Kidney capillary endothelial cell (primary cell): ENCODE measurements around the gene VWA2.

ENCODE experiments used
- DNase-seq: peaks from one replicate; pipeline ENCODE4 v3.0.0-alpha.2; 2018; ENCODE audit warnings: low spot score

Gene VWA2, protein sequence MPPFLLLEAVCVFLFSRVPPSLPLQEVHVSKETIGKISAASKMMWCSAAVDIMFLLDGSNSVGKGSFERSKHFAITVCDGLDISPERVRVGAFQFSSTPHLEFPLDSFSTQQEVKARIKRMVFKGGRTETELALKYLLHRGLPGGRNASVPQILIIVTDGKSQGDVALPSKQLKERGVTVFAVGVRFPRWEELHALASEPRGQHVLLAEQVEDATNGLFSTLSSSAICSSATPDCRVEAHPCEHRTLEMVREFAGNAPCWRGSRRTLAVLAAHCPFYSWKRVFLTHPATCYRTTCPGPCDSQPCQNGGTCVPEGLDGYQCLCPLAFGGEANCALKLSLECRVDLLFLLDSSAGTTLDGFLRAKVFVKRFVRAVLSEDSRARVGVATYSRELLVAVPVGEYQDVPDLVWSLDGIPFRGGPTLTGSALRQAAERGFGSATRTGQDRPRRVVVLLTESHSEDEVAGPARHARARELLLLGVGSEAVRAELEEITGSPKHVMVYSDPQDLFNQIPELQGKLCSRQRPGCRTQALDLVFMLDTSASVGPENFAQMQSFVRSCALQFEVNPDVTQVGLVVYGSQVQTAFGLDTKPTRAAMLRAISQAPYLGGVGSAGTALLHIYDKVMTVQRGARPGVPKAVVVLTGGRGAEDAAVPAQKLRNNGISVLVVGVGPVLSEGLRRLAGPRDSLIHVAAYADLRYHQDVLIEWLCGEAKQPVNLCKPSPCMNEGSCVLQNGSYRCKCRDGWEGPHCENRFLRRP

GRCh38 chr10:114239117-114239993 is at the start of gene VWA2:
Gene VWA2 (plus strand): TSS chr10:114239254. CDS start chr10:114248714, 9,460 bp downstream.
- DNase-seq = no peak

- no peak for DNase-seq
Observed at GRCh38 chr10:114189700-114190099, 49.4 kb upstream of the VWA2 start.

DNA sequence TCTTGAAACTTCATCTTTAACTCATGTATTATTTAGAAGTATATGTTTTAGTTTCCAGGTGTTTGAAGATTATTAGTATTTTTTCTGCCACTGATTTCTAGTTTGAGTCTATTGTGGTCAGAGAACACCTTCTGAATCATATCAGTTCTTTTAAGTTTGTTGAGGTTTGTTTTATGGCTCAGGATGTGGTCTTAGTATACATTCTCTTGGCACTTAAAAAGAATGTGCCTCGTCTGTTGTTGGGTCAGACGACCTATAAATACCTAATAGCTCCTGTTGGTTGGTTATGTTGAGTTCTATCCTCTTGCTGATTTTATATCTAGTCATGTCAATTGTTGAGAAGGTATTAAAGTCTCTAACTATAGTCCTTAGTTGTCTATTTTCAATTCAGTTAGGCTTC is 44.0 kb upstream of the VWA2 start:
- DNase-seq = no peak

DNA sequence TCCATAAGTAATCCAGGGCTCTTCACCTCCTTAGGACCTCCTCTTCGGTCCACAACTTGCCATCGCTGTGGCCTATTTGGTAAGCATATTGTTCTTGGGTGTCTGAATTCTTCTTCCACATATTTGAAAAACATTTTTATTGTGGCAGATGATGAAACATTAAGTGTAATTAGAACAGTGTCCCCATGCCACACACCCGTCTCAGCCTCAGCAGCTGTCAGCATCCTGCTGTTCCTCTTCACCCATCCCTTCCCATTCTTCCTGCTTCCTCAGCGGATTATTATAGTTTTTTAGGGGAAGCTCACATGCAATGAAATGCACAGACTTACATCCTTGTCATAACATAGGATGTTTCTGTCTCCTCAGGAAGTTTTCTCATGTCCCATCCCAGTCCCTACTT is 39.8 kb upstream of the VWA2 start:
- no peak for DNase-seq

GRCh38 chr10:114202812-114203211 is 36.2 kb upstream of the VWA2 start:
- DNase-seq = no peak

- DNase-seq = no peak
Observed at GRCh38 chr10:114206902-114207301, 32.2 kb upstream of the VWA2 start.

- DNase-seq = no peak
Observed at GRCh38 chr10:114207349-114207748, 31.7 kb upstream of the VWA2 start.

GRCh38 chr10:114208351-114208750 is 30.7 kb upstream of the VWA2 start:
- DNase-seq = no peak

DNA sequence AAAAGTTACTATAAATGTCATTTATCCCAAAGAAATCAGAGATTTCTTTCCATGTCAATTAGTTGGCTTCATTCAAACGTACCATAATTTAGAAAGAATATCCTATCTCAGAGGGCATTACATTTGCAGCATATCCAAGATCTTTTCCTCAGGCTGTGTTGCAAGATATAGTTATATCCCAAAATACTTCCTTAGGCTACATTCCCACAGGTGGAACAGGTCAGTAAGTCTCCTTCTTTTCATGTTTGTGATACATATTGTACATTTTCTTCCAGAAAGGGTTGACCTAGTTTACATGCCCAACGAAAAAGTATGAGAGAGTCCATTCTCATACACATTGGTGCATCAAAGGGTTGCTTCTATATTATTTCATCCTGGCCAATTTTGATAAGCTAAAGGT is 26.9 kb upstream of the VWA2 start:
- no peak for DNase-seq

DNA sequence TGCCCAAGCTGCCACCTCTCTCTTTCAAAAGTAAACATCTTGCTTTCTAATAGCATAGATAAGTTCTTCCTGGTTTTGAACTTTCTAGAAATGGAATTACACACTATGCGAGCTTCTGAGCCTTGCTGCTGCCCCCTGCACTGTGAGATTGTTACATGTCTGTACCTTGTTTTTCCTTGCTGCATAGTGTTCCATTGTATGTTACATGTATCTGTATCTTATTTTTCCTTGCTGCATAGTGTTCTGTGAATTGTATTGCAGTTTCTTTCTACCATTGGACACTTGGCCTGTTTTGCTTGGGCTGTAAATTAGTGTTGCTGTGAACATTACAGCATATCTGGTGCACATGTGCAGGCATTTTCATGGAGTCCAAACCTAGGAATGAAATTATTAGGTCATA is 24.0 kb upstream of the VWA2 start:
- DNase-seq = no peak

- DNase-seq = no peak
Observed at GRCh38 chr10:114220281-114220680, 18.8 kb upstream of the VWA2 start.

DNA sequence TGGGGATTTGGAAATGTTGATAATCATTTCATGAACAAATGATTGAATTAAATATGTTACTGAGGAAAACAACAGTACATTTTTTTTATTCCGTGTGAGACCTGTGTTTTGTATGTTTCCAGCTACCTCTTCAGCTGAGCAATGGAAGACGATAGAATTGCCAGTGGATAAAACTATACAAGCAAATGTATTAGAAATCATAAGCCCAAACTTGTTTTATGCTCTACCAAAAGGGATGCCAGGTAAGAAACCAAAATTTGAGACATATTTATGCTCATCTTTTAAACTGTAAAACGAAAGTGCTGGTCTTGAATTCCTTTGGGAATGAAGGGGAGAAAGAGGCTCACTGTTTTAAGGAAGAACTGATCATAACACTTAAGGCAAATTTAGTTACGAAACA is 17.8 kb upstream of the VWA2 start:
- no peak for DNase-seq

- DNase-seq = no peak
Observed at GRCh38 chr10:114223066-114223465, 16.0 kb upstream of the VWA2 start.

DNA sequence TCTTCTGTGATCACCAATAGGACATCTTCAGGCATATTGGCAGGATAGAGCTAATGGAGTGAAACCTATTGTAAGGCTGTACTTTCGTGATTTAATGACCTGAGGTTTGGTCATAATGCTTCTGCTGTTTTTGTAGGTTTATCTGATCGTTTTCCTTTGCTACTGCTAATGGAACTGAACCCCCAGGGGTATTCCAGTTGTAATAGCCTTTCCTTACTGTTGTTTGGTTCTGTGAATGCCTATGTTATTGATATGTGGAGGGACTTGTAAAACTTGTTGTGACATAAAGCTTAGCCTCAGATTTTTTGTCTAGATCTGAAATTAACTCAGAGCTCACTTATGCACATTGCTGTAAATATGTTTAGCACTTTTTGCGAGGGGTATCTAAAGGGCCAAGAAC is 10.9 kb upstream of the VWA2 start:
- DNase-seq = no peak

DNA sequence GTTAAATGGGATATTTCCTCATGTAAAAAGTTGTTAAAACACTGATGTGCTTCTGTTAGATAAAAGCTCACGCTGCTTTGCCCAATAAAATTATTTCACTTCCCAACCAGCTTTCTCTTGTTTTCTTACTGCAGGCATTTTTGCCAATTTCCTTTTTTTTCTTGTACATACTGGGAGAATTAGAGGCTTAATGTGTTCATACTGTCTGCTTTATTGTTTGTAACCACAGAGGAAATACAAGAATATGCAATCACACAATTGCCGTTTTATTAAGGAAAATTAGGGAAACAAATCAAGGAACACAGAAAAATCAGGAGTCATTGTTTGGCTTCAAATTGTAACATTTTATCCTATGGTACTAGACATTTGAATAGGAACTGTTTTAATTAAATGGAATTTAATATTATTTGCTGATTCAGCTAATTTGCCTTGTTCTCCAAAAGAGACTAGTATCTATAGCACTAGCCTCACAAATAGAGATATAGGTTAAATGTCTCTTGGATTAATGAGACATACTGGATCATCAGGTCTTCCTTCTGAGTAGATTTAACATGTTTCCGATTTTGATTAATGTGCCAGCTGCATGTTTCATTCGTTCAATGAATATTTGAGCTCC is 6.4 kb upstream of the VWA2 start:
- no peak for DNase-seq

DNA sequence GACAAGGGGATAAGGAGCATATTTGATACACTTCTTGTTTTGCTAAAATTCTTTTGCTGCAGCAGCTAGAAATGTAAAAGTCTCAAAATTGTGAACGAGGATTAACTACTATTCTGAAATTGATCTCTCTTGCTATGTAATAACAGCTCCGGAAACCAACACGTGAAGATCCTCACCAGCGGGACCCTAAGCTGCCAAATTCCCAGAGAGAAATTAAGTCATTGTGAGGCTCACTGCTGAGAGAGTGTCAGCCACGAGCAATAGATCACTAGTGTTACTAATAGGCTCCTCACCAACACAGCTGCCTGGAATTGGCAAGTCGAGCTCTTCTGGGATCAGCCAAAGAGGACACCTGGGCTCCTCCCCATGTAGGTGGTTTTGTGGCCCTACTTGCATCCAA is 5.6 kb upstream of the VWA2 start:
- DNase-seq = no peak

DNA sequence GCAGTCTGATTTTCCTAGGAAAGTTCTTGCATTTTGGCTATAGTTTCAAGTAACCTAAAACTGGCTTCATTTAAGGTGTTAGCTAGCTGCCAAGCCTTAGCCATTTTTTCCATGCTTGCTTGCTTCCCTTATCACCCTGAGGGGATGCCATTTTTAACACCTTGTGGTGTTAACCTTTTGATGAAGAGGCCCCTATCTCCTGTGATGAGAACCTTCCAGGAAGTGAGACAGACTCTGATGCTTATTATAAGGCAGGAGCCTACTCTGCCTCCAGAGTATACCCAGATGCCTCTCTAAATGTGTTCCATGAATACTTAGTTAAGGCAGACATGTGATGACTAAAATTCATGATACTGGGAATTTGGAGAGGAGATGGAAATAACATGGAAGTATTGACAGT is 4.9 kb upstream of the VWA2 start:
- no peak for DNase-seq

- no peak for DNase-seq
Observed at GRCh38 chr10:114239994-114240345, 916 bp downstream of the VWA2 start.

GRCh38 chr10:114242235-114242634 is 3.2 kb downstream of the VWA2 start:
- no peak for DNase-seq

- DNase-seq = no peak
Observed at GRCh38 chr10:114243661-114244060, 4.6 kb downstream of the VWA2 start.

DNA sequence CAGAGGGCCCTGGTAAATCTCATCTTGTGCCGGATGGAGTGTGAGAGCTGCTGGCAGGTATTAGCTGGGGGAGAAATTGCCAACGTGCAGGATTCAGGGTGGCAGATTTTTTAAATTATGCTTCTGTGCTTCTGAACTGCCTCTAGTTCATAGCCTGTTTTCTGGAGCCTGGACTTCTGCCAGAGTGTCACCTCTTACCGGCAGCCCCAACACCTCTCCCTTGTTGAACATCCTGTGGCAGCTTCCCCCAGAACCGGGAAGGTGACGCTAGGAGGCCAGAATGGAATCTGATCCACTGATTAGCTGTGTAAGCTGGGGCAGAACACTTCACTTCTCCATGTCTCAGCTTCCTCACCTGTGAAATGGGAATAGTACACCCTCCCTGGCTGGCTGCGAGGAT is 5.1 kb downstream of the VWA2 start:
- DNase-seq = no peak

DNA sequence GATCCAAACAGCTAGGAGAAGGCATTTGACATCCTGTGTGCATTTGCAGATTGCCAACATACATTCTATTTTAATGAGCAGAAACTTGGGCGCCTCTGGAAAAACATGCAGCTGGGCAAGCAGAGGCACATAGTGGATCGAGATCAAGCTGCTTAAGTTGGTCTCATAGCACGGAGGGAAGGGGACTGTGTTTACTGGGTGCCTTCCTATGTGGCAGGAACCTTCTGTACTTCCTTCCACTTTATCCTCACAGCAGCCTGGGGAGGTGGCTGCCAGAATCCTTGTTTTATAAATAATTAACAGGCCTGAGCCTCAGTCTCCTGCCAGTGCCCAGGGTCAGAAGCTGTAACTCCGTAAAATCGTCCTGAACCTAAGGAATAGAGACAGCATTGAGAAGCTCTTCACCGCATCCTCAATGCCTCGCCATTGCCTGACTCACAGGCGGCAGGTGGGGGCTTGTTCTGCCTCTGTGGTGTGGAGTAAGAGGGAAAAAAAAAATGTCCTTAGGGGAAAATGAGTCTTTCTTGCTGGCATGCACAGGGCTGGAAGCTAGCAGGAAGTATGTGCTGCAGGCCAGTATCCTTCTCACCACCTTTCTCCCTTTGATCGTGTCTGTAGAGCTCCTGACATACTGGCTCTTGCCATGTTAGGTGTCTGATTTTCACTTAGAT is 6.2 kb downstream of the VWA2 start:
- DNase-seq = no peak
